PFSK-1 (cell line): ENCODE data around the gene FTL.

ENCODE experiments used
- FOXP2 ChIP-seq: optimal IDR thresholded peaks from 2 replicates; pipeline ENCODE3; 2011; ENCODE audit warnings: borderline replicate concordance, control low read depth, inconsistent platforms; ENCODE audit not compliant: insufficient read depth; ENCODE audit errors: extremely low read length, extremely low read depth
- POLR2AphosphoS5 ChIP-seq: IDR thresholded peaks from 2 replicates; pipeline ENCODE4 v1.6.1; 2012; ENCODE audit warnings: low read depth, mild to moderate bottlenecking, control low read depth, low read length, moderate library complexity
- SIN3A ChIP-seq: IDR thresholded peaks from 2 replicates; pipeline ENCODE4 v1.6.1; 2012; ENCODE audit warnings: mild to moderate bottlenecking, low read length, moderate library complexity, borderline replicate concordance; ENCODE audit not compliant: insufficient read depth
- TAF1 ChIP-seq: IDR thresholded peaks from 2 replicates; pipeline ENCODE4 v1.6.1; 2012; ENCODE audit warnings: low read length, control low read depth, borderline replicate concordance; ENCODE audit not compliant: insufficient read depth
- TF ChIP-seq, protein P1 (sequence below), 2 experiments: IDR thresholded peaks; 2 replicates each; pipeline versions ENCODE4 v1.6.1 to v1.8.0; 2011 to 2012; ENCODE audit warnings: low read depth in 2 of 2, low read length in 2 of 2, control low read depth in 1 of 2, inconsistent platforms in 1 of 2, mild to moderate bottlenecking in 1 of 2, moderate library complexity in 1 of 2; ENCODE audit not compliant: insufficient read depth in 1 of 2

Gene FTL

DNA sequence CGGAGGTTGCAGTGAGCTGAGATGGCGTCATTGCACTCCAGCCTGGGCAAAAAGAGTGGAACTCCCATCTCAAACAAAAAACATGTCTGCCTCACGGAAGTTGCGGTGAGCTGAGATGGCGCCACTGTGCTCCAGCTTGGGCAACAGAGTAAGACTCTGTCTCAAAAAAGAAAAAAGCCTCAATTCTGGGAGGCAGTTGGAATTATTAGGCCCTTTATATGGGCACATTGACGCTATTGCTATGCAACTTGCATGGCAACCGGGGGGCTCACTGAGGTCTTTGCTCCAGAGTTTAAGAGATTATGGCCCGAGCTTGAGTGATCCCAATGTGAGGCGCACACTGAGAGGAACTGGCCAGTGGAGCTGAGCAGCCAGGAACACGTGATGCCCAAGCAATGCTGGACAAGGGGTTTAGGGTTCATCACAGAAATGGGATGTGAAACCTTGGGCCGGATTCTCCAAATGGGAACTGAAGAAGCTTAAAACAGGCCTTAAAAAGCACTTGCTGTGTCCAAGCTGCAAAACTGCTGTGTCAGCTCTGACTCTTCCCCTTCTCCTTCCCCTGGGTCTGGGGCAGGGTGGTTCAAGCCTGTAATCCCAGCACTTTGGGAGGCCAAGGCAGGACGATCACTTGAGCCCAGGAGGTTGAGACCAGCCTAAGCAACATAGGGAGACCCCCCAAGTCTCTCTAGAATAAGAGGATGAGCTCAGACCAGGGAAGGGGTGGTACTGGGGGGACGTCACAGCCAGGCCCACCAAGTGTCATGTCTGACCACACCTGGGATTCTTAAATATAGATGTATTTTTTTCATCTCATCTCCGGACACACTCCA is 2.5 kb downstream of the FTL start:
- TF ChIP-seq, protein P1, sequence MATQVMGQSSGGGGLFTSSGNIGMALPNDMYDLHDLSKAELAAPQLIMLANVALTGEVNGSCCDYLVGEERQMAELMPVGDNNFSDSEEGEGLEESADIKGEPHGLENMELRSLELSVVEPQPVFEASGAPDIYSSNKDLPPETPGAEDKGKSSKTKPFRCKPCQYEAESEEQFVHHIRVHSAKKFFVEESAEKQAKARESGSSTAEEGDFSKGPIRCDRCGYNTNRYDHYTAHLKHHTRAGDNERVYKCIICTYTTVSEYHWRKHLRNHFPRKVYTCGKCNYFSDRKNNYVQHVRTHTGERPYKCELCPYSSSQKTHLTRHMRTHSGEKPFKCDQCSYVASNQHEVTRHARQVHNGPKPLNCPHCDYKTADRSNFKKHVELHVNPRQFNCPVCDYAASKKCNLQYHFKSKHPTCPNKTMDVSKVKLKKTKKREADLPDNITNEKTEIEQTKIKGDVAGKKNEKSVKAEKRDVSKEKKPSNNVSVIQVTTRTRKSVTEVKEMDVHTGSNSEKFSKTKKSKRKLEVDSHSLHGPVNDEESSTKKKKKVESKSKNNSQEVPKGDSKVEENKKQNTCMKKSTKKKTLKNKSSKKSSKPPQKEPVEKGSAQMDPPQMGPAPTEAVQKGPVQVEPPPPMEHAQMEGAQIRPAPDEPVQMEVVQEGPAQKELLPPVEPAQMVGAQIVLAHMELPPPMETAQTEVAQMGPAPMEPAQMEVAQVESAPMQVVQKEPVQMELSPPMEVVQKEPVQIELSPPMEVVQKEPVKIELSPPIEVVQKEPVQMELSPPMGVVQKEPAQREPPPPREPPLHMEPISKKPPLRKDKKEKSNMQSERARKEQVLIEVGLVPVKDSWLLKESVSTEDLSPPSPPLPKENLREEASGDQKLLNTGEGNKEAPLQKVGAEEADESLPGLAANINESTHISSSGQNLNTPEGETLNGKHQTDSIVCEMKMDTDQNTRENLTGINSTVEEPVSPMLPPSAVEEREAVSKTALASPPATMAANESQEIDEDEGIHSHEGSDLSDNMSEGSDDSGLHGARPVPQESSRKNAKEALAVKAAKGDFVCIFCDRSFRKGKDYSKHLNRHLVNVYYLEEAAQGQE (IDR thresholded peaks at IDR 0.05; ENCODE audit: insufficient read depth in 1 of 2, low read depth in 2 of 2, low read length in 2 of 2), result no peak
- peak; percentile 17; the same call in 1 of the 2 replicates for TF ChIP-seq POLR2AphosphoS5

DNA sequence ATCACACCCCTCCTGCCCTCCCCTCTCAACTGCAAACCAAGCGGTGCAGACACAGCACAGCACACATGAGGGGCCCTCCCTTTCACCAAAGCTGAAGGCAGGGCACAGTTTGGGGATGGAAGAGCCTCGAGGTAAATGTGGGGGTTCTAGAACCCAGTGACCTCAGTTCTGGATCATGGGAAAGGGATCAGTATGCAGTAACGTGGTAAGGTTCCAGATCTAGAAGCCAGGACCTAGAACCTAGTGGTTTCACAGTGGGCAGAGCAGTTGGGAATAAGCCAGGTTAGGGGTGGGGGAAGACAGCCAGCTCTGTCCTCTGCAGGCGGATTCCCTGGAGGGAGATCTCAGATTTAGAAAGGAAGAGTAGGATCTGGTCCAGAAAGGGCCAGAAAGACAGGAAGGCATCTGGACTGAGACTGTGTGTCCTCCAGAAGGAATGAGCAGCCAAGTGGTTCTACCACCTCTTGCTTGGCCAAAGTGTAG is 3.1 kb downstream of the FTL start:
- TF ChIP-seq, protein P1 (IDR thresholded peaks at IDR 0.05; ENCODE audit: insufficient read depth in 1 of 2, low read depth in 2 of 2, low read length in 2 of 2), result no peak
- TF ChIP-seq TAF1, result no peak
- TF ChIP-seq POLR2AphosphoS5, result no peak
- no peak for TF ChIP-seq SIN3A
- TF ChIP-seq FOXP2, result no peak

DNA sequence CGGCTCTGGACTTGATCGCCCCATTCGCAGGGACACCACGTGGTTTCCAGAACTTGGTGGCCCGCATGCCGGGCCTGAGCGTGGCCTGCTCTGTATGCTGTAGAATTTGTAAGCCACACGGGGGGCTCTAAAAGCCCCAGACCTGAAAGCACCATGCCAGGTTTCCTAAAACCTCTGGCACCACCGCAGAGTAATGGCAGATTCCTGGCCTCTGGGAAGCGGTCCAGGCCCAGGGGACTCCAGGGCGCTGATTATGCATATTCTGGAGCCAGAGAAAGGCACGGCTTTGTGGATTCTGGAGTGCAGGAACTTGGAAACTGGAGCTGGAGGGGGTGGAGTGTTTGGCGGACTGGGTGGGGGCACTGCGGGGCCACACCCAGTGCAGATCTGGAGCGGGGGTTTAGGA is 3.7 kb downstream of the FTL start:
- TF ChIP-seq POLR2AphosphoS5 (no peak), TAF1 (no peak), FOXP2 (no peak), SIN3A (no peak)
- TF ChIP-seq, protein P1 (IDR thresholded peaks at IDR 0.05; ENCODE audit: insufficient read depth in 1 of 2, low read depth in 2 of 2, low read length in 2 of 2), result no peak

DNA sequence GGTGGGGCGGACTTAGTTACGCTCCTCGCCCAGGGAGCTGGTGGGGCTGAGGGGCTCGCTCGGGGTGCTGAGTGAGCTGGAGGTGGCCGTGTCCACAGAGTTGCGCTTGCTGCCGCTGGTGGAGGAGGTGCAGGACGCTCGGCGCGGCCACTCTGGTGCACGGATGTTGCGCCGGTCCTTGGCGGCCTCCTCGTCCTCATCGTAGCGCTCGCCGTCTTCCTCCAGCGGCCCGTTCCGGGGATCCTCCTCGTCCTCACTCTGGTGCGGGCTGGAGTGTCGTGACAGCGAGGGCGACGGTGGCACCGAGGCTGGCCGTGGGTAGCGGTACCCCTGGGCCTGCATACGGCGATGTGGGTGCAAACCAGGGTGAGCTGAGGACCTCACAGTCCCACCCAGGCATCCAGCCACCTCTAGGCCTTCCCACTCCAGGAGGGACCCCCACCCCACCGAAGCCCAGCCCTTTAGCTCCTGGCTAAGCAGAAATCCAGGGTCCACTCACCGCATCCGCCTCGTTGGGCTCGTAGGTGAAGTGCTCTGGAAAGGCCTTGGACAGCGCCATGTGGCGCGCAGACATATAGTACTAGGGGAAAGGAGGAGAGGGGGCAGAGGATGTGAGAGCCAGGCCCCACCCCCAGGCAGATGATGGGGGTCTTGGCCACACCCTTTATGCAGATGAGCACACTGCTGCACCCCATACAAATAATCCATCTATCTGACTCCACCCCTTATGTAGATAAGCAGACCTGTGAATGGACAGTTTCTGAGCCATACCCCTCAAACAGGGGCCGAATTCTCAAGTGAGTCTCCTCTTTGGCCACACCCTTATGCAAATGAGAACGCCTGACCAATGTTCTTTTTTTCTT is 4.4 kb downstream of the FTL start:
- no peak for TF ChIP-seq FOXP2
- TF ChIP-seq POLR2AphosphoS5, result no peak
- no peak for TF ChIP-seq SIN3A
- TF ChIP-seq, protein P1 (IDR thresholded peaks at IDR 0.05; ENCODE audit: insufficient read depth in 1 of 2, low read depth in 2 of 2, low read length in 2 of 2), result no peak
- no peak for TF ChIP-seq TAF1
